B cell (primary cell): ENCODE data around the gene TEKT3. TPM values are rescaled to one million over a fixed set of nuclear protein-coding genes. Genes with fewer than 3 reads are reported as not detected.

Source experiments
- ATAC-seq: fragments of 200-7000 bp; cut with Tn5 transposase; one replicate; pipeline ENCODE4 v1.10.0; 2021; ENCODE audit warnings: low read depth, mild to moderate bottlenecking, moderate number of reproducible peaks, moderate library complexity
- CTCF ChIA-PET: fragments of 350-600 bp; sonication (Branson Sonifier 250); formaldehyde crosslinking; loops from one replicate; lab custom pipeline; 2021; ENCODE audit warnings: antibody characterized with exemption, inconsistent platforms; lab: Charles Lee
- POLR2A ChIA-PET: fragments of 350-600 bp; sonication (Branson Sonifier 250); formaldehyde crosslinking; loops from one replicate; lab custom pipeline; 2021; ENCODE audit warnings: antibody characterized with exemption; lab: Charles Lee
- DNase-seq: peaks from one replicate; pipeline ENCODE4 v3.0.0; 2013
- H2AFZ ChIP-seq: 2 replicates; pipeline ENCODE4 v1.6.1; 2012; ENCODE audit warnings: mild to moderate bottlenecking, low read depth, low read length; ENCODE audit not compliant: insufficient read depth, poor library complexity, severe bottlenecking
- H3K27ac ChIP-seq, 2 donors: 1 replicate in 1 of 2; 2 replicates in 1 of 2; pipeline ENCODE4 v1.5.1; 2012 to 2013; ENCODE audit warnings: low read length in 2 of 2, mild to moderate bottlenecking in 2 of 2, moderate library complexity in 1 of 2
- H3K27me3 ChIP-seq, 4 experiments: fragments of 200-600 bp in 1 of 4; sonication (generic) in 1 of 4; replicated peaks in 1 of 4; 1 replicate in 2 of 4; 2 replicates in 2 of 4; pipeline versions ENCODE4 v1.6.1 to v1.7.0; 2013 to 2016; ENCODE audit warnings: low read length in 3 of 4, mild to moderate bottlenecking in 2 of 4, mixed read lengths in 1 of 4, moderate library complexity in 1 of 4; ENCODE audit not compliant: insufficient read depth in 4 of 4, control insufficient read depth in 3 of 4; ENCODE audit errors: control extremely low read depth in 1 of 4
- H3K36me3 ChIP-seq, 2 experiments: replicated peaks in 1 of 2; 1 replicate in 1 of 2; 2 replicates in 1 of 2; pipeline versions ENCODE4 v1.6.1 to v1.7.1; 2013; ENCODE audit warnings: low read length in 1 of 2; ENCODE audit not compliant: insufficient read depth in 2 of 2, control insufficient read depth in 1 of 2; ENCODE audit errors: control extremely low read depth in 1 of 2, extremely low read depth in 1 of 2
- H3K4me1 ChIP-seq, 2 donors: fragments of 200-600 bp in 1 of 2; sonication (generic) in 1 of 2; 1 replicate in 1 of 2; 2 replicates in 1 of 2; pipeline versions ENCODE4 v1.5.1 to v1.6.1; 2013 to 2017; ENCODE audit warnings: low read length in 2 of 2; ENCODE audit not compliant: control insufficient read depth in 2 of 2, insufficient read depth in 2 of 2
- H3K4me2 ChIP-seq: replicated peaks from 2 replicates; pipeline ENCODE3; 2012; ENCODE audit warnings: mild to moderate bottlenecking, low read depth, low read length; ENCODE audit not compliant: poor library complexity, severe bottlenecking
- H3K4me3 ChIP-seq, 5 experiments: fragments of 200-600 bp in 1 of 5; sonication (generic) in 1 of 5; 1 replicate in 3 of 5; 2 replicates in 2 of 5; pipeline versions ENCODE4 v1.5.1 to v1.7.0; 2011 to 2016; ENCODE audit warnings: low read length in 4 of 5, mild to moderate bottlenecking in 4 of 5, low read depth in 2 of 5, control low read depth in 1 of 5, moderate library complexity in 1 of 5; ENCODE audit not compliant: insufficient read depth in 1 of 5; ENCODE audit errors: control extremely low read depth in 1 of 5, extremely low read depth in 1 of 5
- H3K79me2 ChIP-seq: fragments of 200-600 bp; sonication (generic); one replicate; pipeline ENCODE4 v1.6.0; 2016; ENCODE audit warnings: low read length; ENCODE audit not compliant: control insufficient read depth, insufficient read depth
- H3K9ac ChIP-seq: fragments of 200-600 bp; sonication (generic); 2 replicates; pipeline ENCODE4 v1.6.1; 2017; ENCODE audit warnings: mild to moderate bottlenecking, low read length, moderate library complexity
- H3K9me3 ChIP-seq, 3 donors: one replicate each; pipeline versions ENCODE4 v1.6.1 to v1.7.1; 2013; ENCODE audit warnings: low read length in 2 of 3; ENCODE audit not compliant: control insufficient read depth in 2 of 3, insufficient read depth in 1 of 3; ENCODE audit errors: control extremely low read depth in 1 of 3
- H4K20me1 ChIP-seq: 2 replicates; pipeline ENCODE4 v1.6.0; 2012; ENCODE audit warnings: mild to moderate bottlenecking, low read length; ENCODE audit not compliant: insufficient read depth, control insufficient read depth, poor library complexity, severe bottlenecking
- H3K27ac Mint-ChIP-seq: one replicate; pipeline ENCODE4 v1.8.0; 2021; ENCODE audit warnings: mixed read lengths
- H3K27me3 Mint-ChIP-seq: one replicate; pipeline ENCODE4 v1.8.0; 2021; ENCODE audit warnings: mixed read lengths
- H3K4me1 Mint-ChIP-seq: one replicate; pipeline ENCODE4 v1.8.0; 2021; ENCODE audit warnings: mixed read lengths
- H3K4me3 Mint-ChIP-seq: one replicate; pipeline ENCODE4 v1.8.0; 2021; ENCODE audit warnings: mixed read lengths
- H3K9me3 Mint-ChIP-seq: one replicate; pipeline ENCODE4 v1.8.0; 2022; ENCODE audit warnings: mixed read lengths; ENCODE audit not compliant: insufficient read depth
- EZH2 ChIP-seq: IDR thresholded peaks from 2 replicates; pipeline ENCODE4 v1.6.1; 2012; ENCODE audit warnings: borderline replicate concordance, low read depth, mild to moderate bottlenecking, moderate library complexity, low read length; ENCODE audit not compliant: insufficient read depth, poor library complexity, severe bottlenecking
- WGBS: methylation state at CpG from one replicate; pipeline ENCODE4 v1.1.5; 2013; ENCODE audit warnings: missing lambda C conversion rate; ENCODE audit not compliant: insufficient coverage; 5-methylcytosine and 5-hydroxymethylcytosine counted together
- intact Hi-C: fragments of 100-400 bp; cut with micrococcal nuclease; formaldehyde crosslinking; loops from one replicate; pipeline ENCODE4 v1.10.0; 2022
- polyA plus RNA-seq: library from polyadenylated mRNA; depleted of rRNA; stranded (reverse); fragments of >200 nt; gene quantifications from 2 replicates; pipeline ENCODE4 v1.2.3, GENCODE V29; 2012
- total RNA-seq, 2 donors: library from RNA; stranded (reverse); fragments of 120-200 nt in 1 of 2; gene quantifications; 1 replicate in 1 of 2; 2 replicates in 1 of 2; pipeline versions ENCODE4 v1.2.3 to v1.2.4, GENCODE V29; 2013 to 2022
- TF ChIP-seq, protein P1 (sequence below): fragments of 200-600 bp; IDR thresholded peaks from one replicate; pipeline ENCODE4 v1.8.0; 2022; ENCODE audit warnings: antibody characterized with exemption, mild to moderate bottlenecking

Gene TEKT3
- total and polyA plus RNA-seq, 2 donors (not counting 1 experiment from before 2014, with no cell fraction given): 0.49 to 1.8 TPM

DNA sequence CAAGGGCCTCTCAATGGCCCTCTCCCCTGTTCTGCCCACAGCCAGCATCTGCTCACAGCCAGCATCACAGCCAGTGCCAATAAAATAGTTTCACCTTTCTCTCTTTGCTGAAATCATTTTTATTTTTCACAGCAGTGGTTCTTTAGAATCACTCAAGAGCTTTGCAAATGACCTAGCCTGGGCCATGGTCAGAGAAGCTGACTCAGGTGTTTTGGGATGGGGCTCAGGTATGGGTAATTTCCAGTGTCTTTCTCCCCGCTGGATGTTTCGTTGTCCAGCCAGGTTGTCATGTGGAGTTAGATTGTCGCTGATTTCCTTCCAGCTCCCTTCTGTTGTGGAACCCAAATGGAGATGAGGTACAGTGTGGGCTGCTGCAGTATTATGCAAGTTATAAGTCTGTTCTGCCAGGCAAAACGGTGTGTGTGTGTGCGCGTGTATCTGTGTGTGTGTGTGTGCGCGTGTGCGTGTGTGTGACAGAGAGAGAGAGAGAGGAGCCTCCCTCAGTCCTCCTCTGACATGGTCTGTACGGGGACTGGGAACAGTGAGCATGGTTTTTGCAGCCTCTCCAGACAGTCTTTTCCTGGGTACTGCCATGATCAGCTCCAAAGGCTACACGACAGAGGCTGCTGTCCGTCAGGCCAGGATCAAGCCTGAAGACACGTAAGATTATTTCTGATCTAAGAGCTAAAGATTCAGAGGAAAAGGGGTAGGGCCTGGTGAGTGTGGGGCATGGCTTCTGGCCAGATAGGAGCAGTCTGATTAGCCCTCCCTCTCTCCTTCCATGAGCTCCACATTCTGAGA, 74.9 kb downstream of the TEKT3 start:
- intact Hi-C loops: no loop called here
- H3K27ac Mint-ChIP-seq: no peak overlapping the region
- 92% methylated on average over 13 of the region's 13 CpGs for WGBS
- TF ChIP-seq EZH2: no peak
- TF ChIP-seq, protein P1, sequence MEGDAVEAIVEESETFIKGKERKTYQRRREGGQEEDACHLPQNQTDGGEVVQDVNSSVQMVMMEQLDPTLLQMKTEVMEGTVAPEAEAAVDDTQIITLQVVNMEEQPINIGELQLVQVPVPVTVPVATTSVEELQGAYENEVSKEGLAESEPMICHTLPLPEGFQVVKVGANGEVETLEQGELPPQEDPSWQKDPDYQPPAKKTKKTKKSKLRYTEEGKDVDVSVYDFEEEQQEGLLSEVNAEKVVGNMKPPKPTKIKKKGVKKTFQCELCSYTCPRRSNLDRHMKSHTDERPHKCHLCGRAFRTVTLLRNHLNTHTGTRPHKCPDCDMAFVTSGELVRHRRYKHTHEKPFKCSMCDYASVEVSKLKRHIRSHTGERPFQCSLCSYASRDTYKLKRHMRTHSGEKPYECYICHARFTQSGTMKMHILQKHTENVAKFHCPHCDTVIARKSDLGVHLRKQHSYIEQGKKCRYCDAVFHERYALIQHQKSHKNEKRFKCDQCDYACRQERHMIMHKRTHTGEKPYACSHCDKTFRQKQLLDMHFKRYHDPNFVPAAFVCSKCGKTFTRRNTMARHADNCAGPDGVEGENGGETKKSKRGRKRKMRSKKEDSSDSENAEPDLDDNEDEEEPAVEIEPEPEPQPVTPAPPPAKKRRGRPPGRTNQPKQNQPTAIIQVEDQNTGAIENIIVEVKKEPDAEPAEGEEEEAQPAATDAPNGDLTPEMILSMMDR: no peak
- no peak for DNase-seq
- peaks cover 41% of the 10 kb centered on the region for H3K27me3 Mint-ChIP-seq
- CTCF ChIA-PET: interaction anchor here (1.0 to 1.6 kb wide), 3 partner anchors 8 to 1670 kb away, joined by 3 to 5 read pairs (median 3); no protein-coding TSS in a partner anchor
- peaks cover 1% of the 10 kb centered on the region for H3K4me1 Mint-ChIP-seq
- Histone ChIP-seq H3K27me3 (peaks cover 0 to 19% (median 11%) of the 10 kb centered on the region in 4 experiments), H4K20me1 (no peaks in the 10 kb centered on the region), H3K4me1 (no peaks in the 10 kb centered on the region), H3K9ac (no peak overlapping the region), H3K27ac (no peak overlapping the region), H3K36me3 (no peaks in the 10 kb centered on the region), H2AFZ (no peak overlapping the region), H3K9me3 (peaks cover 0 to 6% (median 0%) of the 10 kb centered on the region in 3 donors), H3K79me2 (no peaks in the 10 kb centered on the region), H3K4me3 (no peak overlapping the region), H3K4me2 (no peak overlapping the region)
- POLR2A ChIA-PET: no interaction called here
- no peak overlapping the region for H3K4me3 Mint-ChIP-seq
- no peaks in the 10 kb centered on the region for H3K9me3 Mint-ChIP-seq
- no peak for ATAC-seq

DNA sequence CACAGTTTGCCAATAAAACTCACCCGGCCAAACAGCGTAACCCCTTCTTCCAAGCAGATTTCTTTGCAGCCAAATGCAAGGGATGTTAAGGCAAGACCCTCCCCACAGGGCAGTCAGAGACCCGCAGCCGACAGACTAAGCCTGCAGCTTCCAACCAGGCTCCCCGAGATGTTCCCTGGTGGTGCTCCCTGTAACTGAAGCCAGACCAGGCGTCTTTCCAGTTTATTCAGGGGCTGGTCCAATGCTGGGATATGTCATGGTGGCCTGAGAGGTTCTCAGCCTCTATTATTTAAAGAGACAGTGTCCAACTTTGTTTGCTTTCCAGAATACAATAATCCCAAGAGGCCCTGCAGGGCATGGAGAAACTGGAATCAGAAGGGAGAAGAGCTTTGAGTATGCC, 76.3 kb downstream of the TEKT3 start, which contains the start of gene PMP22:
Gene PMP22, minus strand, starts transcription at position 196 of the 400 bp plus-strand sequence. CDS start 4,599 bp downstream, outside the sequence.
- DNase-seq: no peak
- WGBS: 89% methylated on average over 6 of the region's 6 CpGs
- peaks cover 10% of the 10 kb centered on the region for H3K4me1 Mint-ChIP-seq
- no peak for TF ChIP-seq EZH2
- TF ChIP-seq, protein P1: no peak
- Histone ChIP-seq H3K9me3 (peaks cover 0 to 9% (median 0%) of the 10 kb centered on the region in 3 donors), H3K9ac (no peak within 1 kb of the TSS), H3K4me2 (no peak within 1 kb of the TSS), H3K27me3 (peaks cover 0 to 31% (median 16%) of the 10 kb centered on the region in 4 experiments), H3K36me3 (no peaks in the 10 kb centered on the region), H3K27ac (no peak within 1 kb of the TSS), H3K4me1 (peaks cover 9 to 10% of the 10 kb centered on the region in 2 donors), H3K79me2 (no peaks in the 10 kb centered on the region), H3K4me3 (no peak within 1 kb of the TSS), H4K20me1 (no peaks in the 10 kb centered on the region), H2AFZ (no peak within 1 kb of the TSS)
- intact Hi-C loops: no loop called here
- H3K27ac Mint-ChIP-seq: no peak within 1 kb of the TSS
- ChIA-PET POLR2A (no interaction called here), CTCF (interaction anchor here (1.0 to 1.6 kb wide), 2 partner anchors 8 to 1668 kb away, joined by 3 read pairs; no protein-coding TSS in a partner anchor)
- no peaks in the 10 kb centered on the region for H3K9me3 Mint-ChIP-seq
- no peak for ATAC-seq
- peaks cover 49% of the 10 kb centered on the region for H3K27me3 Mint-ChIP-seq
- H3K4me3 Mint-ChIP-seq: no peak within 1 kb of the TSS
